ENCODE measurements around the gene LPAR4.

The LPAR4 gene

DNA sequence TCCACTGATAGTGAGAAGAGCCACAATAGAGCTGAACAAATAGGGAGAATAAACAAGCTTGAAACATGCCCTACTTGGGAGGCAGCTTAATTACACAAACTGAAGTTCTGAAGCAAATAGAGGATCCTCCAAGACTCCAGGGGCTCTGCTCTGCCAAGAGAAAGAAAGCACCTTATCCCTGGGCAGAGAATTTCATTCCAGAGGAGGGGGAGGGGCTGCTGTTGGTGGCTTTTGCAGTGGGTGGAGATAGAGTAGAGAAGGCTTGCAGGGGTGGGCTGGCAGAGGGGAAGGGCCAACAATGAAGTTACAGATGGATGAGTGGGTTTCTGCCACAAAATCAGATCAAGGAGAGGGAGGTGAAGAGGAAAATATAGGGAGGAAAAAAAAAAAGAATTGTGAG, 1.0 kb upstream of the LPAR4 start:
- CTCF ChIA-PET, result no interaction called here
- DNase-seq (ENCODE audit: extremely low spot score), result no peak
- POLR2A ChIA-PET, result no interaction called here
- TF ChIP-seq, protein P1, sequence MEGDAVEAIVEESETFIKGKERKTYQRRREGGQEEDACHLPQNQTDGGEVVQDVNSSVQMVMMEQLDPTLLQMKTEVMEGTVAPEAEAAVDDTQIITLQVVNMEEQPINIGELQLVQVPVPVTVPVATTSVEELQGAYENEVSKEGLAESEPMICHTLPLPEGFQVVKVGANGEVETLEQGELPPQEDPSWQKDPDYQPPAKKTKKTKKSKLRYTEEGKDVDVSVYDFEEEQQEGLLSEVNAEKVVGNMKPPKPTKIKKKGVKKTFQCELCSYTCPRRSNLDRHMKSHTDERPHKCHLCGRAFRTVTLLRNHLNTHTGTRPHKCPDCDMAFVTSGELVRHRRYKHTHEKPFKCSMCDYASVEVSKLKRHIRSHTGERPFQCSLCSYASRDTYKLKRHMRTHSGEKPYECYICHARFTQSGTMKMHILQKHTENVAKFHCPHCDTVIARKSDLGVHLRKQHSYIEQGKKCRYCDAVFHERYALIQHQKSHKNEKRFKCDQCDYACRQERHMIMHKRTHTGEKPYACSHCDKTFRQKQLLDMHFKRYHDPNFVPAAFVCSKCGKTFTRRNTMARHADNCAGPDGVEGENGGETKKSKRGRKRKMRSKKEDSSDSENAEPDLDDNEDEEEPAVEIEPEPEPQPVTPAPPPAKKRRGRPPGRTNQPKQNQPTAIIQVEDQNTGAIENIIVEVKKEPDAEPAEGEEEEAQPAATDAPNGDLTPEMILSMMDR (IDR thresholded peaks at IDR 0.05; ENCODE audit: control extremely low read depth, extremely low read depth, low read depth, missing control alignments), result no peak

DNA sequence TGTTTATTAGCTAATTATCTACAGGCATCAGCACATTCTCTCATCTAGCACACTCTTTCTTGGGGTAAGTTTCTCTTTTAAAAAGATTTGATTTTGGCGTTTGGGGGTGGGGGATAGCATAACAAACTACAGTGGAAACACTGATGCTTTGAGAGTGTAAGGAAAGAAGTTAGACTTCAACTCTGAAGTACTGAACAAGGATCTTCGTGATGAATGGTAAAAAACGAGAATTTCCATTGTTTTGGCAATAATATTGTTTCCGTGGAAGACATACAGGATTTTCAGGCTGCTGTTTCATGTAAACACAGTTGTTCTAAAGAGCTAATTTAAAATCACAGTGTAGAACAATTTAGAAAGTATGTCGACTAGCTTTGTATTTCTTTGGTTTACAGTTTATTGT, 451 bp downstream of the LPAR4 start:
- TF ChIP-seq, protein P1 (IDR thresholded peaks at IDR 0.05; ENCODE audit: control extremely low read depth, extremely low read depth, low read depth, missing control alignments), result no peak
- DNase-seq (ENCODE audit: extremely low spot score), result no peak
- POLR2A ChIA-PET, result no interaction called here
- CTCF ChIA-PET, result no interaction called here

DNA sequence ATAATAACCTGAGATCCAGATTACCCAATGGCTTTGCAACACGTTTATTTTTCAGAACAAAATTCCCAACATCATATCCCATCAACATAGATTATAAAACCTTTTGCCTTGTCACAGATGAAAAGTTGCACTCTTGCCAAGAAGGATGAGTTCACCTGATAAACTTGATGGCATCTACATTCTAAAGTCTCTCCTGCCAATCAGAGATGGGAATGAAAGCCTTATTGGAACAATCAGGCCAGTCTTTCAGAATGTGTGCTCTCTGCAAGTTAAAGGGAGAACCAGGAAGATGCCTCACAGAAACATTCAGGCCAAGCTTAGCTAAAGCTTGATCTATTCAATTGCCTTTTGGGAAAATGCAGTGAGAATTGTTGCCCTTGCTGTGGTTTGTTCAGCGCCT, 1.3 kb downstream of the LPAR4 start:
- DNase-seq (ENCODE audit: extremely low spot score), result no peak
- POLR2A ChIA-PET, result no interaction called here
- TF ChIP-seq, protein P1 (IDR thresholded peaks at IDR 0.05; ENCODE audit: control extremely low read depth, extremely low read depth, low read depth, missing control alignments), result no peak
- CTCF ChIA-PET, result no interaction called here

DNA sequence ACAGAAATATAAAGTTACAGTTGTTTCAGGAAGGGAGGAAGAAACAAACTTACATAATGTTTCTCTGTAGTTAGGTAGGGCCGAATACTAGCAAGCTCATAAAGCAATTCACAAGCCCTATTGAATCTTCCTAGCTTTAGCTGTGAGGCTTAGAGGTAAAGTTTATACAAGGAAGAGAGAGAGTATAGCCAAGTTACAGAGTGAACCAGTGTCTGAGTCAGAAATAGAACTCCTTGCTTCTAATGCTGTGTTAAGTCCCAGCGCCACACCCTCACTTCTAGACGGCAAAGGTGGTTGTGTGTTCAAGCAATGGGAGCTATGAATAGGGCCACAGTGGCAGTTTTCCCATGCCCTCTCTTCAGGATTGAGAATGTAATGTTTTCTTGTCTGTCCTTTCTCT, 6.1 kb downstream of the LPAR4 start:
- ChIA-PET POLR2A (no interaction called here), CTCF (interaction anchor here (0.8 to 1.5 kb wide), 3 partner anchors 10 to 469 kb away, joined by 3 to 4 read pairs (median 3); no protein-coding TSS in a partner anchor)
- TF ChIP-seq, protein P1 (IDR thresholded peaks at IDR 0.05; ENCODE audit: control extremely low read depth, extremely low read depth, low read depth, missing control alignments), result no peak
- no peak for DNase-seq (ENCODE audit: extremely low spot score)

DNA sequence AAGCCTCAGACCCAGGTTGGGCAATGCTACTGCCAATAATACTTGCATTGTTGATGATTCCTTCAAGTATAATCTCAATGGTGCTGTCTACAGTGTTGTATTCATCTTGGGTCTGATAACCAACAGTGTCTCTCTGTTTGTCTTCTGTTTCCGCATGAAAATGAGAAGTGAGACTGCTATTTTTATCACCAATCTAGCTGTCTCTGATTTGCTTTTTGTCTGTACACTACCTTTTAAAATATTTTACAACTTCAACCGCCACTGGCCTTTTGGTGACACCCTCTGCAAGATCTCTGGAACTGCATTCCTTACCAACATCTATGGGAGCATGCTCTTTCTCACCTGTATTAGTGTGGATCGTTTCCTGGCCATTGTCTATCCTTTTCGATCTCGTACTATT, 7.4 kb downstream of the LPAR4 start:
- TF ChIP-seq, protein P1 (IDR thresholded peaks at IDR 0.05; ENCODE audit: control extremely low read depth, extremely low read depth, low read depth, missing control alignments), result peak; percentile 24
- ChIA-PET POLR2A (no interaction called here), CTCF (no interaction called here)
- DNase-seq (ENCODE audit: extremely low spot score), result peak; percentile 12

DNA sequence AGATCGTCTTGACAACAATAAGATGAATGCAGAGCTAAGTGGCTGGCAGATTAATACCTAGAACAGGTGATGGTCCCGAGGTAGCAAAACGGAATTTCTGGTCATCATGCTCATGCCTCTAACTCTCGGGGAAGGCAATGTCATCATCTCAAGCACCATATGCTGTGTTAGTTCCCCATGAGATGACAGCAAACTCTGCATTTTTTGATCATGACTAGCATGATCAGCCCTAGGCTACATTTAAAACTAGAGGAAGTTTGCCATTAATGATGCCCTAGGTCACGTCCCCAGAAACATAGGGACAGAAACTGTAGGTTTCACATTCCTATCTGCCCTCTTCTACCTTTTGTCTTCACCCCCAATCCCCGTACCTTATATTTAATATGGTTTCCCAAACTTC, 11.6 kb downstream of the LPAR4 start:
- CTCF ChIA-PET, result no interaction called here
- DNase-seq (ENCODE audit: extremely low spot score), result no peak
- POLR2A ChIA-PET, result no interaction called here
- TF ChIP-seq, protein P1 (IDR thresholded peaks at IDR 0.05; ENCODE audit: control extremely low read depth, extremely low read depth, low read depth, missing control alignments), result no peak
